Left lung (tissue), 10 donors: ENCODE measurements around the gene TMEM131L. TPM values are rescaled to one million over a fixed set of nuclear protein-coding genes. Genes with fewer than 3 reads are reported as not detected.

Experiments used
- ATAC-seq: fragments of 200-7000 bp; cut with Tn5 transposase; one replicate; pipeline ENCODE4 v1.9.1; 2020; ENCODE audit warnings: moderate library complexity
- DNase-seq, 4 donors: peaks; one replicate each; pipeline ENCODE4 v3.0.0-alpha.2; 2013 to 2020
- H3K27ac ChIP-seq, 2 donors: fragments of 200-600 bp; sonication (generic) in 1 of 2; one replicate each; pipeline versions ENCODE4 v1.5.0 to v1.8.0; 2020 to 2021
- H3K27me3 ChIP-seq, 2 donors: fragments of 200-600 bp; sonication (generic) in 1 of 2; one replicate each; pipeline versions ENCODE4 v1.5.0 to v1.8.0; 2020 to 2021
- H3K36me3 ChIP-seq, 2 donors: fragments of 200-600 bp; sonication (generic) in 1 of 2; one replicate each; pipeline versions ENCODE4 v1.5.0 to v1.8.0; 2020 to 2021
- H3K4me1 ChIP-seq, 2 donors: fragments of 200-600 bp; one replicate each; pipeline ENCODE4 v1.8.0; 2021
- H3K4me3 ChIP-seq, 2 donors: fragments of 200-600 bp; sonication (generic) in 1 of 2; one replicate each; pipeline versions ENCODE4 v1.5.0 to v1.8.0; 2020 to 2021; ENCODE audit warnings: mild to moderate bottlenecking in 1 of 2
- H3K9me3 ChIP-seq, 2 donors: fragments of 200-600 bp; sonication (generic) in 1 of 2; one replicate each; pipeline versions ENCODE4 v1.5.0 to v1.8.0; 2020 to 2021
- intact Hi-C, 2 donors: fragments of 100-400 bp; cut with DNase I; formaldehyde crosslinking; loops; one replicate each; pipeline versions ENCODE4 v1.11.2 to v1.14.2; 2022
- polyA plus RNA-seq, 6 donors: library from polyadenylated mRNA; unstranded; fragments of 120-200 nt; gene quantifications; one replicate each; pipeline ENCODE4 v1.2.1, GENCODE V29; 2013; ENCODE audit not compliant: insufficient read length in 6 of 6
- total RNA-seq, 2 donors: library from RNA; stranded (reverse); fragmentation: NEBNext Ultra II Directional; extraction: Animal tissue kit (Norgen Biotek cat#: 25700); gene quantifications; one replicate each; pipeline ENCODE4 v1.2.1, GENCODE V29; 2021
- TF ChIP-seq, protein P1 (sequence below), 2 donors: fragments of 200-600 bp; sonication (generic) in 1 of 2; IDR thresholded peaks; one replicate each; pipeline versions ENCODE4 v1.5.0 to v1.8.0; 2021; ENCODE audit warnings: antibody characterized with exemption in 2 of 2
- donor health status: DM: no; HTN: yes; CAD: no.
- donor health status: DM: no; HTN: no; CAD: no.

The TMEM131L gene
- total and polyA plus RNA-seq, 8 donors: 17.6 to 34.2 (median 30.4) TPM

DNA sequence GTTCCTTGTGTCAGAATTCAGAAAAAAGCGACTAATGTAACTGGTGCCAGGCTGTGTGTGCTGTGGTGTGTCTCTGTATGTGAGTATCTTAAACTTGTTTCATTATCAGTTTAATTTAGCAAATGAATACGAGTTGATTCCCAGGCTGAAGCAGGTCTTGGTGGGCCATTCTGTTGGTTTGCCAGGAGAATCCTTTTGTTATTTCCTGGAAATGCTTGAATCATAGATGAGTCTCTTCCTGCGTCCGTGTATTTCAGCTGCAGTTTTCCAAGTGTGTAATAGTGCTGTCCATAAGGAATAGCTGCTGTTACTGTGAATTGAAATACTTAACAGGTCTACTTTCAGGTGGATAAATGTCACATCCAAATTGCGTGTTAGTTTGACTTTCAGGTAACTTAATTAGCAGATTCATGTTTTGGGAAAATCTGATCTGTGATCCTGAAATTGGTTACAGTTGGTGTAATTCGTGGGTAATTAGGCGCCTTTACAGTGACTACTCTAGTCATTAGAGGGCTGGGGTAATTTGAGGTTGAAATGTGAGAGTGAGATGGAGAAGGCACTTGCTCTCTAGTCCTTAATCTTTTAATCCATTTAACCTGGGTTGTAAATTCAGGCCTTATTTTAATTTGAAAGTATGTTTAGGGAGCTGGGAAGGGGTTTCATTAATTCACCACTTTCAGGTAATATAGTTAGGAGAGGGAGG lies 23.8 kb downstream of the TMEM131L start:
- Histone ChIP-seq H3K36me3 (no peaks in the 10 kb centered on the region), H3K27me3 (no peaks in the 10 kb centered on the region), H3K4me1 (peaks cover 29 to 53% of the 10 kb centered on the region in 2 donors), H3K4me3 (no peak overlapping the region), H3K9me3 (no peaks in the 10 kb centered on the region), H3K27ac (peak overlapping the region; percentile 21 to 75)
- TF ChIP-seq, protein P1, sequence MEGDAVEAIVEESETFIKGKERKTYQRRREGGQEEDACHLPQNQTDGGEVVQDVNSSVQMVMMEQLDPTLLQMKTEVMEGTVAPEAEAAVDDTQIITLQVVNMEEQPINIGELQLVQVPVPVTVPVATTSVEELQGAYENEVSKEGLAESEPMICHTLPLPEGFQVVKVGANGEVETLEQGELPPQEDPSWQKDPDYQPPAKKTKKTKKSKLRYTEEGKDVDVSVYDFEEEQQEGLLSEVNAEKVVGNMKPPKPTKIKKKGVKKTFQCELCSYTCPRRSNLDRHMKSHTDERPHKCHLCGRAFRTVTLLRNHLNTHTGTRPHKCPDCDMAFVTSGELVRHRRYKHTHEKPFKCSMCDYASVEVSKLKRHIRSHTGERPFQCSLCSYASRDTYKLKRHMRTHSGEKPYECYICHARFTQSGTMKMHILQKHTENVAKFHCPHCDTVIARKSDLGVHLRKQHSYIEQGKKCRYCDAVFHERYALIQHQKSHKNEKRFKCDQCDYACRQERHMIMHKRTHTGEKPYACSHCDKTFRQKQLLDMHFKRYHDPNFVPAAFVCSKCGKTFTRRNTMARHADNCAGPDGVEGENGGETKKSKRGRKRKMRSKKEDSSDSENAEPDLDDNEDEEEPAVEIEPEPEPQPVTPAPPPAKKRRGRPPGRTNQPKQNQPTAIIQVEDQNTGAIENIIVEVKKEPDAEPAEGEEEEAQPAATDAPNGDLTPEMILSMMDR (IDR thresholded peaks at IDR 0.05): no peak
- ATAC-seq: no peak
- no peak for DNase-seq
- intact Hi-C loops: no loop called here

DNA sequence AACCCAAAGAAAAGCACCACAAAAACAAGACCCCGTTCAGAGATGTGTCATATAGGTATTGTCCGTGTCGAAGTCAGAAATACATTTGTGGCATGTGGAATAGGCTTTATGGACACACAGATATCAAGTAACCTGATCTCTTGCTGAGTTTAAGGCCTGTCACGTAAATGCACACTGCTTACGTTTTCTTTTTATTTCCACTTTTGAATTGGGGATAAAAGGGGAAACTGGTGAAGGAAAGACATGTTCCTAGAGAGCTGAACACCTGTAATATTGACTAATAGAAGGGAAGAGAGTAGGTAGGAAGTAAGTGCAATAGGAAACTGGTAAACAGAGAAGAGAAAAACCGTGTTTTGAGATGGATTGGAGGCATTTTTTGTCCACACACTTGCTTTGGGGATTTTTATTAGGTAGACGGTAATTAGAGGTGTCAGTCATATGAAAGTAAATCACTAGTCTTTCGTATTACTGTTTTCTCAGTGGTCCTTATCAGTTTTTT lies 24.9 kb downstream of the TMEM131L start:
- no peak for DNase-seq
- no peak overlapping the region for H3K4me3 ChIP-seq
- TF ChIP-seq, protein P1 (IDR thresholded peaks at IDR 0.05): no peak
- H3K9me3 ChIP-seq: no peaks in the 10 kb centered on the region
- intact Hi-C loops: no loop called here
- no peak overlapping the region for H3K27ac ChIP-seq
- H3K27me3 ChIP-seq: no peaks in the 10 kb centered on the region
- ATAC-seq: no peak
- no peaks in the 10 kb centered on the region for H3K36me3 ChIP-seq
- H3K4me1 ChIP-seq: peaks cover 26 to 50% of the 10 kb centered on the region in 2 donors

- DNase-seq: no peak
- H3K4me3 ChIP-seq: no peak overlapping the region
- peaks cover 3 to 19% of the 10 kb centered on the region in 2 donors for H3K4me1 ChIP-seq
- TF ChIP-seq, protein P1 (IDR thresholded peaks at IDR 0.05): no peak
- H3K27ac ChIP-seq: no peak overlapping the region
- H3K9me3 ChIP-seq: no peaks in the 10 kb centered on the region
- intact Hi-C loops: no loop called here
- no peaks in the 10 kb centered on the region for H3K27me3 ChIP-seq
- H3K36me3 ChIP-seq: no peaks in the 10 kb centered on the region
- no peak for ATAC-seq
Measured at GRCh38 chr4:153494562-153494961, 28.4 kb downstream of the TMEM131L start.

GRCh38 chr4:153495480-153496193 lies 29.5 kb downstream of the TMEM131L start:
- TF ChIP-seq, protein P1 (IDR thresholded peaks at IDR 0.05): no peak
- Histone ChIP-seq H3K27ac (no peak overlapping the region), H3K4me1 (peaks cover 3 to 12% of the 10 kb centered on the region in 2 donors), H3K9me3 (no peaks in the 10 kb centered on the region), H3K27me3 (no peaks in the 10 kb centered on the region), H3K4me3 (no peak overlapping the region), H3K36me3 (no peaks in the 10 kb centered on the region)
- intact Hi-C loops: no loop called here
- DNase-seq (no peak), ATAC-seq (no peak)

DNA sequence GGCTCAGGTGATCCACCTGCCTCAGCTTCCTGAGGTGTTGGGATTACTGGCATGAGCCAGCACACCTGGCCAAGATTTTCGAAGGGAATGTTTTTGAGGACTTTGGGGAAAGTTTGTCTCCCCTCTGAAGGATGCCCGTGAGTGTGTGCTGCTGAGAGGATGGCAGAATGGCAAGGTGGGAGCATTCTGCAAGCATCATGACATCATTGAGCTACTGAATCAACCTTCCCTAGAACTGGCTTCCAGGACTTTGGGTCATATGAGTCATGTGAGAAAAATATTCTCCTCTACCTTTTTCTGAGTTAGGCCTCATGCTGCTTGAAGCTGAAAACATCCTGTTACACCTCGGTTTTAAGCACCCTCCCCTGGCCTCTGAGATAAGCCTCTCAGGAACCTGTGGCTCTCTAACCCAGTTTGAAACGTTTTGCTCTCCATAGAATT lies 31.0 kb downstream of the TMEM131L start:
- H3K4me1 ChIP-seq: peaks cover 3 to 5% of the 10 kb centered on the region in 2 donors
- no peaks in the 10 kb centered on the region for H3K27me3 ChIP-seq
- no peak overlapping the region for H3K4me3 ChIP-seq
- intact Hi-C loops: no loop called here
- ATAC-seq: peak; percentile 67
- H3K36me3 ChIP-seq: no peaks in the 10 kb centered on the region
- no peak for DNase-seq
- H3K27ac ChIP-seq: peak overlapping the region in 1 of 2 donors; percentile 39
- TF ChIP-seq, protein P1 (IDR thresholded peaks at IDR 0.05): no peak
- H3K9me3 ChIP-seq: no peaks in the 10 kb centered on the region
